Transverse colon (tissue), 4 donors: ENCODE measurements around the gene SRRM3. TPM values are rescaled to one million over a fixed set of nuclear protein-coding genes. Genes with fewer than 3 reads are reported as not detected.
"Not testable (repeated sequence)": the region's sequence is repeated elsewhere in the genome, so short reads cannot be mapped to it uniquely, and the experiment has no call there.

ENCODE experiments used
- DNase-seq: peaks from one replicate; pipeline ENCODE4 v3.0.0-alpha.2; 2019
- H3K27ac ChIP-seq, 4 donors: fragments of 200-600 bp; sonication (generic); 2 replicates each; pipeline ENCODE4 v1.5.1; 2016 to 2018; ENCODE audit warnings: inconsistent platforms in 4 of 4
- H3K27me3 ChIP-seq: fragments of 200-600 bp; sonication (generic); 2 replicates; pipeline ENCODE4 v1.5.1; 2017; ENCODE audit warnings: inconsistent platforms
- H3K36me3 ChIP-seq, 4 donors: fragments of 200-600 bp; sonication (generic); 2 replicates each; pipeline ENCODE4 v1.5.1; 2017 to 2019; ENCODE audit warnings: inconsistent platforms in 4 of 4
- H3K4me1 ChIP-seq, 4 donors: fragments of 200-600 bp; sonication (generic); 2 replicates each; pipeline ENCODE4 v1.5.1; 2017 to 2020; ENCODE audit warnings: inconsistent platforms in 4 of 4
- H3K4me3 ChIP-seq, 4 donors: fragments of 200-600 bp; sonication (generic); 1 replicate in 1 of 4; 2 replicates in 3 of 4; pipeline versions ENCODE4 v1.5.1 to v1.6.1; 2017 to 2019; ENCODE audit warnings: inconsistent platforms in 4 of 4
- H3K9me3 ChIP-seq, 2 donors: fragments of 200-600 bp; sonication (generic); 2 replicates each; pipeline ENCODE4 v1.5.1; 2017 to 2019; ENCODE audit warnings: inconsistent platforms in 2 of 2
- CTCF ChIP-seq, 5 experiments: fragments of 200-600 bp in 3 of 5; fragments of 450-650 bp in 2 of 5; sonication (generic) in 3 of 5; IDR thresholded peaks; 1 replicate in 2 of 5; 2 replicates in 3 of 5; pipeline ENCODE4 v1.5.1; 2016 to 2017; ENCODE audit warnings: antibody characterized with exemption in 5 of 5, inconsistent platforms in 3 of 5, mild to moderate bottlenecking in 2 of 5, moderate library complexity in 1 of 5
- EP300 ChIP-seq: sonication (generic); formaldehyde crosslinking; IDR thresholded peaks from one replicate; pipeline ENCODE4 v1.6.1; 2017; ENCODE audit warnings: antibody characterized with exemption, low read depth
- POLR2A ChIP-seq: fragments of 450-650 bp; IDR thresholded peaks from one replicate; pipeline ENCODE4 v1.6.1; 2016; ENCODE audit warnings: antibody characterized with exemption, mild to moderate bottlenecking, moderate library complexity
- POLR2AphosphoS5 ChIP-seq, 3 donors: sonication (generic); formaldehyde crosslinking; IDR thresholded peaks; one replicate each; pipeline ENCODE4 v1.6.1; 2016; ENCODE audit warnings: antibody characterized with exemption in 3 of 3
- WGBS, 2 donors: methylation state at CpG; one replicate each; pipeline ENCODE4 v1.1.5; 2018; ENCODE audit warnings: low coverage in 1 of 2; 5-methylcytosine and 5-hydroxymethylcytosine counted together
- in situ Hi-C, 4 donors: fragments of 200-750 bp; cut with MboI; loops; one replicate each; pipeline versions ENCODE4 v1.15.0 to v1.15.1; 2017; ENCODE audit warnings: low sequenced_read_pairs in 3 of 4, low pct_ligation_motif_present in 1 of 4, low pct_unique_long_range_greater_than_20kb in 1 of 4
- intact Hi-C: fragments of 100-400 bp; cut with DNase I; formaldehyde crosslinking; loops from one replicate; pipeline ENCODE4 v1.15.1; 2023; ENCODE audit warnings: low total_unique reads
- total RNA-seq, 4 donors: library from RNA; depleted of rRNA; stranded (reverse); fragments of >200 nt; gene quantifications; one replicate each; pipeline ENCODE4 v1.1.0, GENCODE V29; 2016

SRRM3 gene
- total RNA-seq, 4 donors from 2014 or later: 0.82 to 1.4 (median 1.1) TPM; not detected in 1

GRCh38 chr7:76286842-76287403 lies 85.2 kb downstream of the SRRM3 start:
- intact Hi-C loops (no loop called here), in situ Hi-C loops (no loop called here)
- peaks cover 6 to 25% (median 22%) of the 10 kb centered on the region in 4 donors for H3K4me1 ChIP-seq
- no peak overlapping the region for H3K27ac ChIP-seq
- peaks cover 38% of the 10 kb centered on the region for H3K27me3 ChIP-seq
- 89% methylated on average over 16 of the region's 16 CpGs; no CpG with 5 or more reads in 1 of the 2 donors for WGBS, 2 donors
- H3K36me3 ChIP-seq: no peaks in the 10 kb centered on the region
- no peak for DNase-seq
- H3K9me3 ChIP-seq: no peaks in the 10 kb centered on the region
- no peak overlapping the region for H3K4me3 ChIP-seq
- TF ChIP-seq POLR2A (no peak), POLR2AphosphoS5 (IDR thresholded peaks at IDR 0.05) (no peak), EP300 (no peak), CTCF (IDR thresholded peaks at IDR 0.05) (no peak)

GRCh38 chr7:76290847-76291350 lies 89.2 kb downstream of the SRRM3 start:
- H3K36me3 ChIP-seq, in situ Hi-C loops, H3K9me3 ChIP-seq, H3K27me3 ChIP-seq, H3K4me3 ChIP-seq, DNase-seq: not testable (repeated sequence)
- intact Hi-C loops: loop anchor here (1.0 to 2.0 kb wide), 2 partner anchors 23 to 112 kb away; no protein-coding TSS in a partner anchor
- WGBS, 2 donors: 82% methylated on average over 6 of the region's 6 CpGs; no CpG with 5 or more reads in 1 of the 2 donors
- Histone ChIP-seq H3K27ac (peak overlapping the region; percentile 90 to 98 (median 92)), H3K4me1 (peaks cover 40 to 48% (median 45%) of the 10 kb centered on the region in 4 donors)

GRCh38 chr7:76291351-76292212 lies 89.9 kb downstream of the SRRM3 start:
- WGBS, 2 donors: 3 to 15% methylated on average over 8 to 28 of the region's 30 CpGs
- Histone ChIP-seq H3K36me3 (no peaks in the 10 kb centered on the region), H3K27me3 (no peaks in the 10 kb centered on the region), H3K4me1 (peaks cover 45 to 55% (median 51%) of the 10 kb centered on the region in 4 donors), H3K27ac (peak overlapping the region; percentile 90 to 98 (median 92)), H3K4me3 (peak overlapping the region in 3 of 4 donors; percentile 22 to 40 (median 24)), H3K9me3 (no peaks in the 10 kb centered on the region)
- DNase-seq: peak; percentile 92
- intact Hi-C loops: loop anchor here (1.0 to 2.0 kb wide), 2 partner anchors 23 to 113 kb away; no protein-coding TSS in a partner anchor
- in situ Hi-C loops: no loop called here
- TF ChIP-seq CTCF (IDR thresholded peaks at IDR 0.05) (peak; percentile 93 to 99 (median 98)), POLR2AphosphoS5 (IDR thresholded peaks at IDR 0.05) (peak; percentile 38 to 71 (median 45)), EP300 (no peak), POLR2A (peak; percentile 17)

GRCh38 chr7:76292213-76292573 lies 90.5 kb downstream of the SRRM3 start:
- H3K4me3 ChIP-seq: peak overlapping the region in 3 of 4 donors; percentile 22 to 40 (median 24)
- in situ Hi-C loops: no loop called here
- DNase-seq: no peak
- no peaks in the 10 kb centered on the region for H3K36me3 ChIP-seq
- no peaks in the 10 kb centered on the region for H3K9me3 ChIP-seq
- TF ChIP-seq CTCF (IDR thresholded peaks at IDR 0.05): no peak
- TF ChIP-seq POLR2A: no peak
- no peak for TF ChIP-seq EP300
- no peak for TF ChIP-seq POLR2AphosphoS5 (IDR thresholded peaks at IDR 0.05)
- intact Hi-C loops: no loop called here
- WGBS, 2 donors: 4 to 13% methylated on average over 3 to 5 of the region's 5 CpGs
- H3K27me3 ChIP-seq: no peaks in the 10 kb centered on the region
- peak overlapping the region; percentile 90 to 98 (median 92) for H3K27ac ChIP-seq
- H3K4me1 ChIP-seq: peaks cover 51 to 61% (median 58%) of the 10 kb centered on the region in 4 donors

GRCh38 chr7:76292911-76293310 lies 91.2 kb downstream of the SRRM3 start:
- Histone ChIP-seq H3K27ac (peak overlapping the region; percentile 90 to 98 (median 92)), H3K4me1 (peaks cover 51 to 68% (median 64%) of the 10 kb centered on the region in 4 donors)
- DNase-seq, H3K27me3 ChIP-seq, H3K36me3 ChIP-seq, in situ Hi-C loops, H3K4me3 ChIP-seq, H3K9me3 ChIP-seq, intact Hi-C loops: not testable (repeated sequence)
- 72% methylated on average over 5 of the region's 5 CpGs; no CpG with 5 or more reads in 1 of the 2 donors for WGBS, 2 donors
